GM23338 (cell line): ENCODE measurements around the gene RNF217. TPM values are rescaled to one million over a fixed set of nuclear protein-coding genes. Genes with fewer than 3 reads are reported as not detected.

ENCODE experiments used
- ATAC-seq: fragments of 200-7000 bp; cut with Tn5 transposase; 3 replicates; pipeline ENCODE4 v1.9.1; 2020
- DNase-seq: peaks from one replicate; pipeline ENCODE4 v3.0.0-alpha.2; 2015; ENCODE audit warnings: low spot score
- H2AFZ ChIP-seq: fragments of 200-600 bp; sonication (generic); 2 replicates; pipeline ENCODE4 v1.8.0; 2016; ENCODE audit warnings: antibody characterized with exemption, mild to moderate bottlenecking, moderate library complexity
- H3F3A ChIP-seq: fragments of 200-600 bp; sonication (generic); replicated peaks from 2 replicates; pipeline ENCODE4 v1.8.0; 2017; ENCODE audit warnings: antibody characterized with exemption, mixed run types, low read depth
- H3K27ac ChIP-seq: fragments of 200-600 bp; sonication (generic); 2 replicates; pipeline ENCODE4 v1.6.1; 2016; ENCODE audit warnings: low read depth
- H3K27me3 ChIP-seq: fragments of 200-600 bp; sonication (generic); 2 replicates; pipeline ENCODE4 v1.8.0; 2016; ENCODE audit warnings: mild to moderate bottlenecking, mixed run types, moderate library complexity; ENCODE audit not compliant: insufficient read depth
- H3K36me3 ChIP-seq: fragments of 200-600 bp; sonication (generic); 2 replicates; pipeline ENCODE4 v1.8.0; 2016; ENCODE audit warnings: mild to moderate bottlenecking; ENCODE audit not compliant: insufficient read depth
- H3K4me1 ChIP-seq: fragments of 200-600 bp; sonication (generic); 2 replicates; pipeline ENCODE4 v1.8.0; 2016; ENCODE audit warnings: mild to moderate bottlenecking, moderate library complexity; ENCODE audit not compliant: insufficient read depth
- H3K4me2 ChIP-seq: fragments of 200-600 bp; sonication (generic); 2 replicates; pipeline ENCODE4 v1.7.1; 2017; ENCODE audit warnings: mixed run types
- H3K4me3 ChIP-seq: fragments of 200-600 bp; sonication (generic); 2 replicates; pipeline ENCODE4 v1.6.1; 2016; ENCODE audit warnings: mixed run types
- H3K79me2 ChIP-seq: fragments of 200-600 bp; sonication (generic); replicated peaks from 2 replicates; pipeline ENCODE4 v1.8.0; 2017; ENCODE audit warnings: mild to moderate bottlenecking; ENCODE audit not compliant: insufficient read depth
- H3K9me2 ChIP-seq: fragments of 200-600 bp; sonication (generic); 2 replicates; pipeline ENCODE4 v1.8.0; 2017; ENCODE audit not compliant: insufficient read depth
- H4K20me1 ChIP-seq: fragments of 200-600 bp; sonication (generic); replicated peaks from 2 replicates; pipeline ENCODE4 v1.8.0; 2017; ENCODE audit warnings: mild to moderate bottlenecking; ENCODE audit not compliant: insufficient read depth
- H3K27ac Mint-ChIP-seq: 2 replicates; pipeline ENCODE4 v1.8.0; 2020; ENCODE audit warnings: inconsistent platforms, mild to moderate bottlenecking, moderate library complexity, mixed read lengths
- H3K27me3 Mint-ChIP-seq: 3 replicates; pipeline ENCODE4 v1.8.0; 2022; ENCODE audit warnings: low read depth, mild to moderate bottlenecking, moderate library complexity, mixed read lengths, inconsistent platforms; ENCODE audit not compliant: insufficient read depth, poor library complexity
- H3K36me3 Mint-ChIP-seq: 3 replicates; pipeline ENCODE4 v1.8.0; 2021; ENCODE audit warnings: low read depth, mild to moderate bottlenecking, inconsistent platforms, moderate library complexity, mixed read lengths
- H3K4me1 Mint-ChIP-seq: 3 replicates; pipeline ENCODE4 v1.8.0; 2020; ENCODE audit warnings: mild to moderate bottlenecking, inconsistent platforms, mixed read lengths
- H3K4me3 Mint-ChIP-seq: 3 replicates; pipeline ENCODE4 v1.8.0; 2021; ENCODE audit warnings: moderate library complexity, mild to moderate bottlenecking, inconsistent platforms, mixed read lengths
- H3K9me3 Mint-ChIP-seq: 3 replicates; pipeline ENCODE4 v1.8.0; 2020; ENCODE audit warnings: moderate library complexity, mild to moderate bottlenecking, inconsistent platforms, mixed read lengths
- CREB1 ChIP-seq: fragments of 250-450 bp; sonication (Bioruptor Pico); IDR thresholded peaks from 2 replicates; pipeline ENCODE4 v1.5.0; 2020; ENCODE audit warnings: low read depth, mild to moderate bottlenecking, moderate library complexity
- EZH2 ChIP-seq: fragments of 200-600 bp; sonication (generic); IDR thresholded peaks from one replicate; pipeline ENCODE4 v1.8.0; 2017; ENCODE audit warnings: antibody characterized with exemption, mild to moderate bottlenecking, low read depth; ENCODE audit not compliant: unreplicated experiment
- EZH2phosphoT487 ChIP-seq: fragments of 200-600 bp; sonication (generic); IDR thresholded peaks from one replicate; pipeline ENCODE4 v1.8.1; 2018; ENCODE audit warnings: antibody characterized with exemption; ENCODE audit not compliant: unreplicated experiment
- JUNB ChIP-seq: IDR thresholded peaks from one replicate; pipeline ENCODE4 v1.6.1; 2016; ENCODE audit warnings: antibody characterized with exemption; ENCODE audit not compliant: unreplicated experiment
- NANOG ChIP-seq: IDR thresholded peaks from 2 replicates; pipeline ENCODE4 v1.6.1; 2016; ENCODE audit warnings: antibody characterized with exemption, borderline replicate concordance
- ZNF331 ChIP-seq: fragments of 250-450 bp; sonication (Bioruptor Pico); IDR thresholded peaks from 2 replicates; pipeline ENCODE4 v1.5.0; 2020; ENCODE audit warnings: low read depth, mild to moderate bottlenecking, moderate library complexity
- ZNF462 ChIP-seq: fragments of 250-450 bp; sonication (Bioruptor Pico); IDR thresholded peaks from 2 replicates; pipeline ENCODE4 v1.5.0; 2020; ENCODE audit warnings: mild to moderate bottlenecking, moderate library complexity
- polyA plus RNA-seq: library from polyadenylated mRNA; unstranded; fragments of >200 nt; fragmentation: Nextera tagmentation; extraction: Ambion mirVana; gene quantifications from 2 replicates; pipeline ENCODE4 v1.2.1, GENCODE V29; 2016
- total RNA-seq: library from RNA; depleted of rRNA; stranded (reverse); fragments of >200 nt; shearing (Covaris generic); gene quantifications from 2 replicates; pipeline ENCODE4 v1.2.3, GENCODE V29; 2014
- TF ChIP-seq, protein P1 (sequence below), 2 experiments: fragments of 200-600 bp in 1 of 2; sonication (generic) in 1 of 2; conservative IDR thresholded peaks; 2 replicates each; pipeline versions ENCODE4 v1.5.1 to v1.6.1; 2016 to 2017; ENCODE audit warnings: antibody characterized with exemption in 2 of 2, low read depth in 2 of 2, mild to moderate bottlenecking in 2 of 2, moderate library complexity in 1 of 2
- TF ChIP-seq, protein P2 (sequence below): IDR thresholded peaks from 2 replicates; pipeline ENCODE4 v1.6.1; 2016; ENCODE audit warnings: antibody characterized with exemption

The RNF217 gene
- total and polyA plus RNA-seq, 2 experiments from 2014 or later, result 1.7 to 6.2 TPM

DNA sequence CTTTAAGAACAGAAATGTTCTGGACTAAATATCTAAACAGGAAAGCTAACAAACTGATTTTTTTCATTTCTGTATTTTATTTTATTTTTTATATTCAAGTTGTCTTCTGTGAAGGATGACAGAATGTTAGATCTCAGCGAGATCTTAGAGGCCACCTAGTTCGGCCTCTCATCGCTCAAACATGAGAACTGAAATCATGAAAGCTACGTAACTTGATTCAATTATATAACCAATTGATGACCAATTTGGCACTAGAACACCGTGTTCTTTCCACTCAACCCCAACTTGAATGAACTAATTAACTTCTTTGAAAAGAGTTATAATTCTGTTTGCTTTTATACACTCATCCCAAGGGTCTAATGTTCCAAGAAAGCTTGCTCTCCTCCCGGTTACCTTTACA, 24.6 kb upstream of the RNF217 start (continued):
- TF ChIP-seq ZNF462, result no peak
- no peak for TF ChIP-seq EZH2phosphoT487
- no peak for TF ChIP-seq ZNF331 (CRISPR knock-in tag)

- Histone ChIP-seq H3K36me3 (no peaks in the 10 kb centered on the region), H3K4me2 (no peak overlapping the region), H2AFZ (no peak overlapping the region), H4K20me1 (no peaks in the 10 kb centered on the region), H3F3A (no peaks in the 10 kb centered on the region), H3K4me1 (no peaks in the 10 kb centered on the region), H3K27me3 (no peaks in the 10 kb centered on the region), H3K27ac (no peak overlapping the region), H3K4me3 (no peak overlapping the region), H3K79me2 (no peaks in the 10 kb centered on the region), H3K9me2 (no peaks in the 10 kb centered on the region)
- DNase-seq (no peak), ATAC-seq (no peak)
- Mint-ChIP-seq H3K9me3 (no peaks in the 10 kb centered on the region), H3K4me3 (no peak overlapping the region), H3K27ac (no peak overlapping the region), H3K36me3 (no peaks in the 10 kb centered on the region), H3K27me3 (no peaks in the 10 kb centered on the region), H3K4me1 (no peaks in the 10 kb centered on the region)
- TF ChIP-seq, protein P1, sequence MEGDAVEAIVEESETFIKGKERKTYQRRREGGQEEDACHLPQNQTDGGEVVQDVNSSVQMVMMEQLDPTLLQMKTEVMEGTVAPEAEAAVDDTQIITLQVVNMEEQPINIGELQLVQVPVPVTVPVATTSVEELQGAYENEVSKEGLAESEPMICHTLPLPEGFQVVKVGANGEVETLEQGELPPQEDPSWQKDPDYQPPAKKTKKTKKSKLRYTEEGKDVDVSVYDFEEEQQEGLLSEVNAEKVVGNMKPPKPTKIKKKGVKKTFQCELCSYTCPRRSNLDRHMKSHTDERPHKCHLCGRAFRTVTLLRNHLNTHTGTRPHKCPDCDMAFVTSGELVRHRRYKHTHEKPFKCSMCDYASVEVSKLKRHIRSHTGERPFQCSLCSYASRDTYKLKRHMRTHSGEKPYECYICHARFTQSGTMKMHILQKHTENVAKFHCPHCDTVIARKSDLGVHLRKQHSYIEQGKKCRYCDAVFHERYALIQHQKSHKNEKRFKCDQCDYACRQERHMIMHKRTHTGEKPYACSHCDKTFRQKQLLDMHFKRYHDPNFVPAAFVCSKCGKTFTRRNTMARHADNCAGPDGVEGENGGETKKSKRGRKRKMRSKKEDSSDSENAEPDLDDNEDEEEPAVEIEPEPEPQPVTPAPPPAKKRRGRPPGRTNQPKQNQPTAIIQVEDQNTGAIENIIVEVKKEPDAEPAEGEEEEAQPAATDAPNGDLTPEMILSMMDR (conservative IDR thresholded peaks at IDR 0.05; ENCODE audit: low read depth in 2 of 2), result no peak
- TF ChIP-seq EZH2 (no peak), JUNB (no peak), ZNF331 (CRISPR knock-in tag) (no peak), NANOG (no peak), CREB1 (CRISPR knock-in tag) (no peak)
- TF ChIP-seq, protein P2, sequence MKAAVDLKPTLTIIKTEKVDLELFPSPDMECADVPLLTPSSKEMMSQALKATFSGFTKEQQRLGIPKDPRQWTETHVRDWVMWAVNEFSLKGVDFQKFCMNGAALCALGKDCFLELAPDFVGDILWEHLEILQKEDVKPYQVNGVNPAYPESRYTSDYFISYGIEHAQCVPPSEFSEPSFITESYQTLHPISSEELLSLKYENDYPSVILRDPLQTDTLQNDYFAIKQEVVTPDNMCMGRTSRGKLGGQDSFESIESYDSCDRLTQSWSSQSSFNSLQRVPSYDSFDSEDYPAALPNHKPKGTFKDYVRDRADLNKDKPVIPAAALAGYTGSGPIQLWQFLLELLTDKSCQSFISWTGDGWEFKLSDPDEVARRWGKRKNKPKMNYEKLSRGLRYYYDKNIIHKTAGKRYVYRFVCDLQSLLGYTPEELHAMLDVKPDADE, result no peak
These were observed 21.0 kb upstream of the RNF217 start for GRCh38 chr6:124941259-124941658.
